Spinal cord (tissue), 10 donors: ENCODE results near the gene HTR6. TPM values are rescaled to one million over a fixed set of nuclear protein-coding genes. Genes with fewer than 3 reads are reported as not detected.
"Not testable (repeated sequence)": the region's sequence is repeated elsewhere in the genome, so short reads cannot be mapped to it uniquely, and the experiment has no call there.

Experiments used
- DNase-seq, 6 donors: peaks; one replicate each; pipeline versions ENCODE4 v3.0.0 to v3.0.0-alpha.2; 2013 to 2015; ENCODE audit warnings: low spot score in 6 of 6, low read depth in 4 of 6
- H3K27ac ChIP-seq: one replicate; pipeline ENCODE4 v1.5.1; 2013; ENCODE audit warnings: low read depth, low read length, control low read depth
- H3K27me3 ChIP-seq: one replicate; pipeline ENCODE4 v1.6.1; 2013; ENCODE audit warnings: low read length; ENCODE audit not compliant: control insufficient read depth, insufficient read depth
- H3K36me3 ChIP-seq: one replicate; pipeline ENCODE4 v1.6.1; 2013; ENCODE audit warnings: low read length; ENCODE audit not compliant: control insufficient read depth, insufficient read depth
- H3K4me1 ChIP-seq: one replicate; pipeline ENCODE4 v1.6.1; 2013; ENCODE audit warnings: low read length; ENCODE audit not compliant: control insufficient read depth, insufficient read depth
- H3K4me3 ChIP-seq: one replicate; pipeline ENCODE4 v1.5.1; 2013; ENCODE audit warnings: low read depth, low read length, control low read depth
- H3K9me3 ChIP-seq: one replicate; pipeline ENCODE4 v1.6.1; 2013; ENCODE audit warnings: low read length; ENCODE audit not compliant: control insufficient read depth, insufficient read depth
- WGBS: methylation state at CpG from one replicate; pipeline ENCODE4 v1.1.5; 2013; ENCODE audit warnings: missing lambda C conversion rate; ENCODE audit not compliant: insufficient coverage; 5-methylcytosine and 5-hydroxymethylcytosine counted together
- polyA plus RNA-seq, 2 donors: library from polyadenylated mRNA; unstranded; fragments of 120-200 nt; gene quantifications; one replicate each; pipeline ENCODE4 v1.2.1, GENCODE V29; 2013; ENCODE audit not compliant: insufficient read length in 2 of 2
- total RNA-seq, 2 donors: library from RNA; depleted of rRNA in 1 of 2; stranded (reverse); fragments of 120-200 nt in 1 of 2; fragments of >200 nt in 1 of 2; gene quantifications; one replicate each; pipeline versions ENCODE4 v1.2.3 to v1.2.4, GENCODE V29; 2013 to 2014
- donor health status: healthy.

The HTR6 gene
- total and polyA plus RNA-seq, 4 donors: 0.22 to 2.5 (median 1.3) TPM

DNA sequence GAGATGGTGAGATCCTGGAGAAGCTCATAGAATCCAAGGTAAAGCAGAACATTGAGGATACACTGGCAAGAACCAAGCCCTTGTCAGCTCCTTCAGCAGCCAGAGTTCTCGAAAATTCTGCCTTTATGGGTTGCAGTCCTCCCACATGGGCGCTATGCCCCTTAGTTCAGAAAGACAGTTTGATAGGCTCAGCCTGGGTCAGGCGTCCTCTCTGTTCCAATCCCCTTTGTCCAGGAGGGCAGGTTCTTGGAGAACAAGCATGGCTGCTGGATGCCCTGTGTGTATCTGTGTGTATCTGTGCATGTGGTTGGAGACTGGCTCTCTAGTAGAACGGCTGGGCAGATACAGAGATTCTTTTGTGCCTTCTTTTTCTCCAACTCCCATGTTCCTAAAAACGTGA, 28.6 kb upstream of the HTR6 start:
- Histone ChIP-seq H3K9me3 (no peaks in the 10 kb centered on the region), H3K27ac (no peak overlapping the region), H3K4me1 (peaks cover 8% of the 10 kb centered on the region), H3K36me3 (no peaks in the 10 kb centered on the region), H3K4me3 (no peak overlapping the region), H3K27me3 (peaks cover 1% of the 10 kb centered on the region)
- DNase-seq: no peak
- 94% methylated on average over 3 of the region's 5 CpGs for WGBS

DNA sequence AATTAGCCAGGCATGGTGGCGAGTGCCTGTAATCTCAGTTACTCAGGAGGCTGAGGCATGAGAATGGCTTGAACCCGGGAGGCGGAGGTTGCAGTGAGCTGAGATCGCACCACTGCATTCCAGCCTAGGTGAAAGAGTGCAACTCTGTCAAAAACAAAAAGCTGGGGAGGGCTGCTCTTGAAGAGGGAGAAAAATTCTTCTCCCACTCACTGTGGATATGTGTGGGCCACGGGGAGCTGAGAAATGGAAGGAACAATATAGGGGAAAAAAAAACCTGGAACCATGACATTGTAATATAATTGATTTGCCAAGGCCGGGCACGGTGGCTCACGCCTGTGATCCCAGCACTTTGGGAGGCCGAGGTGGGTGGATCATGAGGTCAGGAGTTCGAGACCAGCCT, 27.9 kb upstream of the HTR6 start:
- not testable (repeated sequence) for H3K4me1 ChIP-seq, H3K9me3 ChIP-seq, H3K27ac ChIP-seq, H3K27me3 ChIP-seq, H3K4me3 ChIP-seq, H3K36me3 ChIP-seq, DNase-seq
- 100% methylated on average over 3 of the region's 10 CpGs for WGBS

DNA sequence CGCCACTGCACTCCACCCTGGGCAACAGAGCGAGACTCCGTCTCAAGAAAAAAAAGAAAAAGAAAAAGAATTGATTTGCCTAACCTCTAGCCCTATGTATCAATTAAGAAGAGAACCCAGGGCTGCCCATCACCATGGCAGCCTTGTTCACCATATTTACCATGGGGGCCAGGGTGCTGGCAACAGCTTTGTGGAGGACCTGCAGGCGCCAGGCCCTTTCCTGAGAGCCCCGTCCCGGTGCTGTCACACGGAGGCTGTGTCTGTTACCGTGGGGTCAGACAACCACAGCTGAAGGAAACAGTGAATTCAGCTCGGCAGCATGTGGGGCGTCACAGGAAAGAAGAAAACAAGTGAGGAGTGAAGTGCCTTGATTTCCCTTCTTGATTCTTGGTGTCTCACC, 27.1 kb upstream of the HTR6 start:
- 78% methylated on average over 4 of the region's 10 CpGs for WGBS
- H3K36me3 ChIP-seq: no peaks in the 10 kb centered on the region

DNA sequence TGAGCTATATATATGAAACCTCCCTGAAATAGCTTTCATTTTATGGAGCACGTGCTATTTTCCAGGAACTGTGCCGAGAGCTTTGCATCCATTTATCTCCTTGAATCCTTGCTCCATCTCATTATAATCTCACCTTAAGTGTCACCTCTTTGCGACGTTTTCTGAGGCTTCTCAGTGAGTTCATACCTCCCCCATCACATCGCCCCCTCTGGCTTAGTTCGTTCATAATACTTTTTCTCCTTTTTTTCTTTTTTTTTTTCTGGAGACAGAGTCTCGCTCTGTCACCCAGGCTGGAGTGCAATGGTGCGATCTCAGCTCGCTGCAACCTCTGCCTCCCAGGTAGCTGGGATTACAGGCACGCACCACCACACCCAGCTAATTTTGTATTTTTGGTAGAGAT, 25.4 kb upstream of the HTR6 start:
- 86% methylated on average over 6 of the region's 10 CpGs for WGBS
- H3K27ac ChIP-seq, DNase-seq, H3K36me3 ChIP-seq, H3K4me3 ChIP-seq, H3K9me3 ChIP-seq: not testable (repeated sequence)
- peaks cover 16% of the 10 kb centered on the region for H3K4me1 ChIP-seq
- peaks cover 17% of the 10 kb centered on the region for H3K27me3 ChIP-seq

More for the DNA sequence above, 27.1 kb upstream of the HTR6 start:
- Histone ChIP-seq H3K27ac (no peak overlapping the region), H3K27me3 (peaks cover 6% of the 10 kb centered on the region), H3K4me1 (peaks cover 8% of the 10 kb centered on the region), H3K9me3 (no peaks in the 10 kb centered on the region), H3K4me3 (no peak overlapping the region)
- no peak for DNase-seq

DNA sequence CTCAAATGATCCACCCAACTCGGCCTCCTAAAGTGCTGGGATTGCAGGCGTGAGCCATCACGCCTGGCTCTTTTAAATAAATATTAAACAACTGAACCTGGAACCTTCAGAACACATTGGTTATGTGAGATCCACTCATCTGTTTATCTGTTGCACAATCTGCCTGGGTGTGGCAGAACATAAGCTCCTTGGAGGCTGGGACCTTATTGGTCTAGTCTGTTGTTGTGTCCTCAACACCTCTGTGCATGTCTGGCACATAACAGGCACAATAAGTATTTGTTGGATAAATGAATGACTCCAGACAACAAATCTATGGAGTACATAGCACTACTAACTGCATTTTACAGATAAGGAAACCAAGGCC, 24.7 kb upstream of the HTR6 start:
- H3K27ac ChIP-seq: no peak overlapping the region
- WGBS: 87% methylated on average over 3 of the region's 3 CpGs
- no peak for DNase-seq

DNA sequence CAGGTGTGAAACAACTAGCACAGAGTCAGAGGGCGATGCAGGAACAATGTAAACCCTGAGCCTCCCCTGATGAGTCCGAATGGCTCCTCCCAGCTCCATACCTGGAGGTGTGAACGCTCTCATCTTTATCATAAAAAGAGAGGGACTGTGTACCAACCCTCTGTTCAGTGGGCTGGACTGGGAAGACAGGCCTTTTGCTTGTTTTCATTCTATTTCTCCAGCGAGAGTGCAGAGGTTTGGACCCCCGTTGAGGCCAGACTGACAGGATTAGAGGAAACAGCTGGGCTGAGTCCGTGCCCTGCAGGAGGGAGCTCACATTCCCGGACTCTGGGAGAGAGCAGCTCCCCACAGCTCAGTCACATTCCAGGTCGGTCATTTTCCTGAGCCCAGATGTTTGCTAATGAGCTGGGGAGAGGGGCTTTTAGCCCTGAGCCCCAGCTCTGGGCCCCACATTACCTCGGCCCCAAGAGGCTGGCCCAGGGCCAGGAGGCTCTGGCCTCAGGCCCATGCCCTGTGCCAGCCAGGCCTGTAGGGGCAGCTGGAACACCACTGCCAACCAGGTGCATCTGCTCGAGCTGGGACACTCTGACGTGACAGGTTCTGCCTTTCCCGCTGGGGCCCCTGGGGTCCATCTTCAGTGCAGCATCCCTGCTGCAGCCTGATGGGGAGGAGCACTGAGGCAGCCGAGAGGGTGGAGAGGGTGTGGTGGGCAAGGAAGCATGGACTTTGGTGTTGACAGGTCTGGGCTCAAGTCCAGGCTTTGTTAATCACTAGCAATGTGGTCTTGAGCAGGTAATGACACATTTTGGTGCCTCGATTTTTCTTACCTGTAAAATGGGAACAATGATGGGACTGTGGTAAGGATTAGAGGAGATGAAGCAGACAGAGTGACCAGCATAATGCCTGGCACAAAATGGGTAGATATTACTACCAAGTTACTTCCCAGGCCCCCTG, 24.0 kb upstream of the HTR6 start:
- Histone ChIP-seq H3K27me3 (peaks cover 25% of the 10 kb centered on the region), H3K36me3 (no peaks in the 10 kb centered on the region), H3K4me3 (no peak overlapping the region), H3K27ac (peak overlapping the region; percentile 29), H3K4me1 (peaks cover 26% of the 10 kb centered on the region), H3K9me3 (no peaks in the 10 kb centered on the region)
- 13% methylated on average over 9 of the region's 14 CpGs for WGBS
- DNase-seq: peak in 1 of 6 donors; percentile 78

More for the DNA sequence above, 24.7 kb upstream of the HTR6 start:
- Histone ChIP-seq H3K27me3 (peaks cover 19% of the 10 kb centered on the region), H3K36me3 (no peaks in the 10 kb centered on the region), H3K4me1 (peaks cover 19% of the 10 kb centered on the region), H3K9me3 (no peaks in the 10 kb centered on the region), H3K4me3 (no peak overlapping the region)

DNA sequence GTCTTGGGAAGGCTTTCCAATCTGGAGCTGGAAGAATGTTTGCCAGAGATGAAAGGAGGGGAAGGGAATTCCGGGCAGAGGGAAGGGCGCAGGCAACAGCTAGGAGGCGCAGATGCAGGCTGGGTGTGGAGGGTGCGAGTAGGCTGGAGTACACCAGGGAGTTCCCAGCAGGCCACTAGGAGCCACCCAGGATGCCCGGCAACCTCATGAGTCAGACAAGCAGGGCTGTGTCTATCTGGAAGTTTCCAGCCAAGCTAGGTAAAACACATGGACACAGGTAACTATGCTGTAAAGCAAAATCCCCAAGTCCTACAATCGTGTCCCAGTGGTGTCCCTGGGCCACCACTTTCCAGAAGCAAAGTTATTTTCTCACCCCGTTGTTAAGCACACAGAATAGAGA, 21.6 kb upstream of the HTR6 start:
- peak overlapping the region; percentile 49 for H3K4me3 ChIP-seq
- WGBS: 42% methylated on average over 5 of the region's 7 CpGs
- DNase-seq: peak in 1 of 6 donors; percentile 6
- H3K27ac ChIP-seq: peak overlapping the region; percentile 77
- H3K9me3 ChIP-seq: no peaks in the 10 kb centered on the region
- peaks cover under 1% of the 10 kb centered on the region for H3K36me3 ChIP-seq
- peaks cover 26% of the 10 kb centered on the region for H3K27me3 ChIP-seq
- H3K4me1 ChIP-seq: peaks cover 38% of the 10 kb centered on the region

DNA sequence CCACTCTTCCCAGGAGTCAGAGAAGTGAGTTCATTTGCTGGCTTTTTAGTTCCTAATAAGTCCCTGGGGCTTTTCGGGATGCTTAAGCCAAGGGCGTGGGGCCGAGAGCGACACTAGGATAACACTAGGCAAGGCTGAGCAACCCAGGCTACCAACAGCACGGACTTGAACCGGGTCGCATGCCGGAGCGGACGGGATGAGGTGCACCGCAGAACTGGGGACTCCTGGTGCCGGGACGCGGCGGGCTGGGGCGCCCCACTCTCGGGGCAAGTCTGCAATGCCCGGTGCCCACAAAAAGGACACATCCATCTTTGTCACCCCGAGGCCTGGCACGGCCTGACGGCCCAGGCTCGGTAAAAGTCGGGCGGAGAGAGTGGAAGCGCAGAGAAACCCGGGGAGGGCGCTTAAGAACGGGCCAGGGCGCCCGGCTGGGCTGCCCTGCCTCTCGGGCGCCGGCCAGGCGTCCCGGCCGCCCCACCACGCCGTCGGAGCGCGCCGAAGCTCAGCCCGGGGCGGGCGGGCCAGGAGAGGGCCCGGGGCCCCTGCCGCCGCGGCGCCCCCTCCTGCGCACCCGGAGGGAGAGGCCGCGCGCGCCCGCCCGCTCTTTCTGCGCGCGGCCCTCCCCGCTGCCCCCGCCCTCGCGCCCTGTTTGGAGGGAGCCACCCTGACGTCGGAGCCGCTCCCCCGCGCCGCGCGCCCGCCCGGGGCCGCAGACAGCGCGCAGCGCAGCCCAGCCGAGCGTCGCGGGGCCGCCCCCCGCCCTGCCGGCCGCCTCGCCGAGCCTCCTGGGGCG, 20.9 kb upstream of the HTR6 start, which contains the start of gene NBL1:
Gene NBL1, plus strand, starts transcription at position 710 of the 793 bp plus-strand sequence. CDS start 10,720 bp downstream, outside the sequence.
- Histone ChIP-seq H3K27me3 (peaks cover 26% of the 10 kb centered on the region), H3K27ac (peak within 1 kb of the TSS; percentile 87)

DNA sequence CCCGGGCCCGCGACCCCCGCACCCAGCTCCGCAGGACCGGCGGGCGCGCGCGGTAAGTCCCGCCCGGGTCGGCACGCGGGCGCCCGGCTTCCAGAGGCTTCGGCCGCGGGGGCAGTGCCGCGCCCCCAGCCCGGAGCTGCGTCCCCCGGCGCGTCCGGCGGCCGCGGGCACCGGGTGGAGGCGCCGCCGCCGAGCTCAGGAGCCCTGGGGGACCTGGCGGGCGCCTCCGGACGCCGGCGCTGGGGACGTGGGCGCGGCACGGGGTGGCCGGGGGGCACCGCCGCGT, 20.3 kb upstream of the HTR6 start:
- Histone ChIP-seq H3K9me3 (no peaks in the 10 kb centered on the region), H3K27me3 (peaks cover 26% of the 10 kb centered on the region), H3K4me3 (peak overlapping the region; percentile 70), H3K27ac (peak overlapping the region; percentile 87), H3K36me3 (peaks cover 2% of the 10 kb centered on the region), H3K4me1 (peaks cover 38% of the 10 kb centered on the region)
- 0% methylated on average over 51 of the region's 51 CpGs for WGBS
- no peak for DNase-seq

More for the DNA sequence above, 20.9 kb upstream of the HTR6 start, which contains the start of gene NBL1:
- DNase-seq: peak in 2 of 6 donors; percentile 74 to 83
- H3K4me3 ChIP-seq: peak within 1 kb of the TSS; percentile 70
- H3K36me3 ChIP-seq: peaks cover 2% of the 10 kb centered on the region
- no peaks in the 10 kb centered on the region for H3K9me3 ChIP-seq
- WGBS: under 1% methylated on average over 90 of the region's 90 CpGs
- peaks cover 38% of the 10 kb centered on the region for H3K4me1 ChIP-seq
